HG03565 (cell line): ENCODE data around the gene NIFK.
"Not testable (repeated sequence)": the region's sequence is repeated elsewhere in the genome, so short reads cannot be mapped to it uniquely, and the experiment has no call there.

Source experiments
- ATAC-seq: cut with Tn5 transposase; IDR thresholded peaks from one replicate; pipeline ENCODE4 v1.9.1; 2021; ENCODE audit warnings: mild to moderate bottlenecking, moderate library complexity; ENCODE audit not compliant: unreplicated experiment

NIFK gene

GRCh38 chr2:121734544-121734943, 2.1 kb downstream of the NIFK start:
- ATAC-seq: not testable (repeated sequence)

- ATAC-seq: no peak
These were observed 5.3 kb downstream of the NIFK start for GRCh38 chr2:121731366-121731765.

- no peak for ATAC-seq
These were observed 8.7 kb downstream of the NIFK start for GRCh38 chr2:121727950-121728349.

- ATAC-seq: no peak
These were observed 9.3 kb downstream of the NIFK start for GRCh38 chr2:121727332-121727731.

- no peak for ATAC-seq
These were observed 13.4 kb downstream of the NIFK start for GRCh38 chr2:121723316-121723715.

- no peak for ATAC-seq
These were observed 14.2 kb downstream of the NIFK start for GRCh38 chr2:121722479-121722878.

- ATAC-seq: no peak
These were observed 14.7 kb downstream of the NIFK start for GRCh38 chr2:121721926-121722325.

- no peak for ATAC-seq
These were observed 19.1 kb downstream of the NIFK start for GRCh38 chr2:121717529-121717928.

GRCh38 chr2:121716126-121716525, 20.5 kb downstream of the NIFK start:
- no peak for ATAC-seq

GRCh38 chr2:121711481-121711880, 25.2 kb downstream of the NIFK start:
- not testable (repeated sequence) for ATAC-seq

- no peak for ATAC-seq
These were observed 26.1 kb downstream of the NIFK start for GRCh38 chr2:121710470-121711170.

- ATAC-seq: no peak
These were observed 26.8 kb downstream of the NIFK start for GRCh38 chr2:121709776-121710469.

- ATAC-seq: no peak
These were observed 28.7 kb downstream of the NIFK start for GRCh38 chr2:121707920-121708361.

- ATAC-seq: no peak
These were observed 29.2 kb downstream of the NIFK start for GRCh38 chr2:121707344-121707919.

- ATAC-seq: no peak
These were observed 30.7 kb downstream of the NIFK start for GRCh38 chr2:121705958-121706357.

- no peak for ATAC-seq
These were observed 31.3 kb downstream of the NIFK start for GRCh38 chr2:121705390-121705789.

GRCh38 chr2:121701761-121702160, 34.9 kb downstream of the NIFK start:
- not testable (repeated sequence) for ATAC-seq

- ATAC-seq: peak; percentile 97
These were observed 37.0 kb downstream of the NIFK start for GRCh38 chr2:121699421-121700333.

- no peak for ATAC-seq
These were observed 38.3 kb downstream of the NIFK start for GRCh38 chr2:121698318-121698930.

GRCh38 chr2:121697108-121697631, 39.5 kb downstream of the NIFK start:
- ATAC-seq: no peak
